Measurements from ENCODE around the gene EMC1. TPM values are rescaled to one million over a fixed set of nuclear protein-coding genes. Genes with fewer than 3 reads are reported as not detected.
"Not testable (repeated sequence)": the region's sequence is repeated elsewhere in the genome, so short reads cannot be mapped to it uniquely, and the experiment has no call there.

The EMC1 gene
- polyA plus RNA-seq, 3 donors, result 46.0 to 47.5 (median 46.1) TPM

DNA sequence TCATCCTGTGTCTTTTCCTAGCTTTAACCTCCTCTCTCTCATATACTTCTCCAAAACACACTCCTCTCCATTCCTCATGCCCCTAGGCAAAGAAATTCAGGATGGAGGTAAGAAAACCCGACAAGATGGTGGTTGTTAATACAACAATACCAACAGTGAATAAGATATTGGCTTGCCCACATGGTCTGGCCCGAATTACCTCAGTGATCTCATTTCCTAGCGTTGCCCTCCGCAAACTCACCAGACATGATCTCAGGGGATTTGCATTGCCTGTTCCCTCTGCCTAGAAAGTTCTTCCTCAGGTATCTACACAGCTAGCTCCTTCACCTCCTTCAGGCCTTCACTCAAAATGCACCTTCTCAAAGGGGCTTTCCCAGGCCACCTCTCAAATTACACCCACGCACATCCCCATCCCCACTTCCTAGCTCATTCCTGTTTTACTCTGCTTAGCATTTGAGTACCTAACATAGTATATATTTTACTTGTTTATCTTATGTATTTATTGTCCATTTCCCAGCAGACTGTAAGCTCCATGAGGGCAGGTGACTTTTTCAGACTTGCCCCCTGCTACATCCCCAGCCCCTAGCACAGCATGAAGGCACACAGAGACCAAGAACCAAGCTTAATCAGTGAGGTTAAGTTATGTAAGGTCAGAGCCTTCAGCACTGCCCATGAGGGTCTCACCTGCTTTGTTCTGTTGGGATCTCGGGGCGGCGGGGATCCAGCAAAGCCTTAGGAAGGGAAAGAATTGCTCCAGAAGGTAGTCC, 31.1 kb downstream of the EMC1 start:
- DNase-seq (ENCODE audit: low read depth in 3 of 3, low spot score in 2 of 3), result no peak

DNA sequence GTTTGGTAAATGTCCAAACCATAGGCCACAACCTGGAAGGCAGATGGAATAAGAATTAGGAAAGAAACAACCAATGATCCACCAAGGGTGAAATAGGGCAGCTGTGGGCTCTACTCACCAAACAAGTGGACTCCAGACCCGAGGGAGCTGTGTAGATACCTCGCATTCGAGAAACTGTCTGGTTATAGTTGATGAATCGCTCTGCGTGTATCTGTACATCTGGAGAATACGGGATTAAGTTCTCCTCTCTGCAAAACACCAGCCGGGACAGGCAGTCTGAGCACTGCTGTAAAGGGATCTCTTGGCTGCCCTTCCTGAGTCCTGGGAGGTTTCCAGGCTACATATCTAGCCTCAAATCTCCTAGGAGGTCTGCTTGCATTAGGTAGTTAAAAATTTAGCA, 31.9 kb downstream of the EMC1 start:
- no peak for DNase-seq (ENCODE audit: low read depth in 3 of 3, low spot score in 2 of 3)

DNA sequence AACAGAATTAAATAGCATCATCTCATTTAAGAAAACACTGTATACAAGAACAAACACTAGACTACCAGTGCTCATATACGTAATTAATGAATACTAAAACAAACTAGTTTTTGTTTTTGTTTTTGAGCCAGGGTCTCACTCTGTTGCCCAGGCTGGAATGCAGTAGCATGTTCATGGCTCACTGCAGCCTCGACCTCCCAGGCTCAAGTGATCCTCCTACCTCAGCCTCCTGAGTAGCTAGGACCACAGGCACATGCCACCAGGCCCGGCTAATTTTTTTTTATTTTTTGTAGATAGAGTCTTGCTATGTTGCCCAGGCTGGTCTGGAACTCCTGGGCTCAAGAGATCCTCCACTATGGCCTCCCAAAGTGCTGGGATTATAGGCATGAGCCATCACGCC, 34.7 kb downstream of the EMC1 start:
- DNase-seq (ENCODE audit: low read depth in 3 of 3, low spot score in 2 of 3), result not testable (repeated sequence)

DNA sequence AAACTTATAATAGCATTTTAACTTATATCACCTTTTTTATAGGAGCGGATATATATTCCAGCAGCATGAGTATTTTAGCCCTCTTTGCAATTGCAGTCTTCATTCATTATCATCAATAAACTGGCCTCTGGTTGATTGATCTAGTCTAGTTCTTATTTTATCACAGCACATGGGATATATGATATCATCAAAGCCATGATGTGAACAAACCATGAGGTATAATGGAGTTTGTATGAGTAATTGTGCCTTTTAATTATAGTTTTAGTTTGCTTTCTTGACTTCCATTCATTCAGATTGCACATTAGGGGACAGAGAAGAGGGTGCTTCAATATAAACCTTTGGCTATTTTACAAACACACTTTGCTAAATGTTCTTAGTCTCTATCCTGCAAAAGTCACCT, 37.7 kb downstream of the EMC1 start:
- no peak for DNase-seq (ENCODE audit: low read depth in 3 of 3, low spot score in 2 of 3)

DNA sequence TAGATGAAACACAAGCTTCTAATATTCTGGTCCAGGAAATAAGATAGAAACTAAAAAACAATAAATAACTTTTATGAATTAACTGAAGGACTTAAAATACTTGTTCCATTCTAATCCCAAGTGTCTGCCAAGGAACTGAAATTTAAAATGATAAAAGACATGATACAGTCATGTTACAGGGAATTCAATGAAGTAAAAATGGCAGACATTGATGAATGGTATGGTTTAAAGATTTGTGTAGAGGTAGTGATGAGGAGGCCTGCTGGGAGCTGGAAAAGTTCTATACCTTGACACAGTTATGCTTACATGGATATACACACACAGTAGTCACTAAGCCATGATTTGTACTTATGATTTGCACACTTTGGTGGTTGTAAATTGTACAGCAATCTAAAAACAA, 39.2 kb downstream of the EMC1 start:
- no peak for DNase-seq (ENCODE audit: low read depth in 3 of 3, low spot score in 2 of 3)

DNA sequence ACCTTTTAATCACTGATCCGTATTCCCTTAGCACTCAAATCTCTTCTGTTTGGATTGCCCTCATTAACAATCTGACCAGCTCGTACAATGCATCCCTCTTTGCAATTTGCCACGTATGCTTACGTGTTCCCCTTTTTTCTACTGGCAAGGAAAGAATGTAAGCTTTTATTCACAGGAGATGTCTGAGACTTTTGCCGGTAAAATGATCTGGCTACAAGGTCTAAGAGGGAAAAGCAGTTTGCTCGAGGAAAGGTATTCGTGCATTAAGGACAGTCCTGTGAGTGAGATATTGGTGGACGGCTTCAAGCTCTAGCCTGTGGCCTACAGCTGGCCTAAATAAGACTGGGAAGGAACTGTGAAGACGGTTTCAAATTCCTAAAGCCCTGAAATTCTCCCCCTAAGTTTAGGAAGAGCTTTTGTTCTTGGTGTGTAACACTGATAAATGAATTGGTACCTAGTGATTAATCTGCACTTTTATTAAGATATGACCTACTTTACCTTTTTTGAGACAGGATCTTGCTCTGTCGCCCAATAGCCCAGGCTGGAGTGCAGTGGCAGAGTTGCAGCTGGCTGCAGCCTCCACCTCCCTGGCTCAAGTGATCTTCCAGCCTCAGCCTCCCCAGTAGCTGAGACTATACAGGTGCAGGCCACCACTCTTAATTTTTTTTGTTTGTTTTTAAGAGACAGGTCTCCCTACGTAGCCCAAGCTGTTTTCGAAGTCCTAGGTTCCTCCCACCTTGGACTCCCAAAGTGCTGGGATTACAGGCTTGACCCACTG, 40.4 kb downstream of the EMC1 start:
- peak; percentile 8 to 19 (median 15) for DNase-seq (ENCODE audit: low read depth in 3 of 3, low spot score in 2 of 3)

DNA sequence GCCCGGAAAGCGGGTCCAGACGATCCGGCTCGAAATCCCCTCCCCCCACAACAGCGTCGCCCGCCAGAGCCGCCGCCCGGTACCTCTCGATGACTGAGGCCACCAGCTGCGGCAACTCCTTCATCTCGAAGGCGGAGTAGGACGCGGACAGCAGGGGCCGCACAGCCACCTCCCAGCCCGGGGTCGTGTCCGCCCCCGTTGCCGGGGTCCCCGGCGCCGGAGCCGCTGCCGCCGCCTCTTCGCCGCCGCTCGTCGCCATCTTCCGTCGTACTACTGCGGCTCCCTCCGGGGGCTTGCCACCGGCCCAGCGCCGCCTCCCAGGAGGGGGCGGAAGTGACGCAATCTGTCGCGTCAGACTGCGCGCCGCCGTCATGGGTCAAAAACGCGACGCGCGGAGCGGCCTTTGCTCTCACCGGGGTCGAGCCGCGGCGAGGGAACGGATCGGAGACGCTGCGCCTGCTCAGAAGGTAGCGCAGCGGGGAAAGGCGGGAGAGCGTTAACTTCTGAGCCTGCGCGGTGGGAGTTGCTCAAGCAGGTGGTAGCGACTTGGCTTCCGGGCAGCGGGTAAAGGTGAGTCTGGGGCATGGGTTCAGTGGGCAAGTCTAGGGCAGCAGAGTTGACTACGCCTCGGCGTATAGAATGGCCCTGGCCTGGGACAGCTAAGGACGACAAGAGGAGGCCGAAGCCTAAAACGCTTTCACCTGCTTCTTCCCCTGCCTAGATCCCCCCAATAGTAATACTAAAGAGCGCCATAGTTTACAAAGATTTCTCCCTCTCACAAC, 41.1 kb downstream of the EMC1 start, which contains the start of gene UBR4:
Gene UBR4 (minus strand): TSS at position 277 of the 782 bp plus-strand sequence. CDS start 18 bp downstream, at position 259.
- peak; percentile 88 to 92 (median 90) for DNase-seq (ENCODE audit: low read depth in 3 of 3, low spot score in 2 of 3)

DNA sequence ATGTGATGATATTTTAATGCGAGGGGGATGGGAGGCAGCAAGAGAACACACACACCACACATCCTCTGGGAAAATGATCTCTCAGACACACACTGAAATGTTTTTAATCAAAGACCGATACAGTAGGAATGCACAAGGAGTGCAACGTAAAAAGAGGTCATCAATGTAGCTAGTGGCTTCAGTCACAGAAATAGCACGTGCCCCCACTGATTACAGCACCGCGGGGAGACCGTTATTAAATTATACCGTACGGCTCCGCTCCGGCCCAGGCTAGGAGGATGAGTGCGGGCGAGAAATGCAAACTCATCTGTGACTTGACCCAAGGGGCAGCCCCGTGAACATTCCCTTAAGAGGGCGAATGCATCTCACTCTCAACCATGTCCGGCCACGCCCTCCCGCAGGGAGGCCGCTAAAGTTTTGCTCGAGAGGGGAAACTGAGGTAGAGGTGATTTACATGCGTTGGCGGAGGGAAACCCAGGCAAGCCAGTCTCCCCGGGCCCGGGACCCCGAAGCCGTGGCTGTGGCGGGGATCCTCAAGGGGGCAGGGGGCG, 41.8 kb downstream of the EMC1 start:
- DNase-seq (ENCODE audit: low read depth in 3 of 3, low spot score in 2 of 3), result peak; percentile 9 to 29 (median 14)

DNA sequence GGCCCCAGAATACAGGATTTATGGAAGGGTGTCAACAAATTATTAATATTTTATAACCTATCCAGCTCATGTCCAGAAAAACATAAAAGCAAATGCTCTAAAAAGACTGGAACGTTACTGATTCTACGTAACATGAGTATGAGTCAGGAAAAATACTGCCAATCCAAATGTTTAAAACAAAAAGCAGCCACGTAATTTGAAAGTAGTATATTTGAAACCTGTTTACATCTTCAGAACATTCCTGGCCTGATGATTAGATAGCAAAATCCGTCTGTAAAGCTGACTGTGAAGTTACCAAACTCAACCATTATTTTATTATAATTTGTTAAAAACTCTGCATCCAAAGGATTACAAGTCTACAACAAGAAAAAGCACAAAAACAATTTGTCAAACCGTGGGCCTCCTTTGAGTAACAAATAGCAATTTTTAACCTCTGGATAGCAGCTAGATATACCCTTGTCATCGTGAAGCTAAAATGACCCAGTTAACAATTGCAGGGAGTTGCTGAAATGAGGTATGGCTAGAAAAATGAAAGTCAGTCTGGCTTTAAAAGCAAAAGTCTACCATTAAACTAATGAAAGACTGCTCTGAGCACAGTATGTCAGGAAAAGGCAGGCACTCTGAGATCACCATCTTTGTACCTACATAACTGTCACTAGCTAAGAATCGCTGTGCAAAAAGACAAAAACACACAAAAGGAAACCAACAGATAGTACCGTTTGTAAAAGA, 42.5 kb downstream of the EMC1 start:
- DNase-seq (ENCODE audit: low read depth in 3 of 3, low spot score in 2 of 3), result peak in 1 of 3 donors; percentile 18

DNA sequence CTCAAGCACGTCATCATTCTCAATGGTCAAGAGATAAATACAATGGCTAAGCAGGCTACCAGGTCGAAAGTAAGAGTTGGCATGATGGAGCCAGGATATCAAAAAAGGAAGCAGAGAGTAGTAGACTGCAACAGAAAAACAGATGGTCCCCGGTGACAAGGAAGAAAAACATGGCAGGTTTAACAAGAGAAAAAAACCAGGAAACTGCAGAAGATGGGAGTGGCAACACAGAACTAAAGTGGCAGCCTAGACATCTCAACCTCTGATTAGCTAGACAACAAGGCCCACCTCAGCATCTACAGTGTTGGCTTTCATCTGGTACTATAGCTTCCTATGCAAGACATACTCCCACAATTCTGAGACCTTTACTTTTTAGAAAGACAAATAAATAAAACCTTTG, 44.4 kb downstream of the EMC1 start:
- DNase-seq (ENCODE audit: low read depth in 3 of 3, low spot score in 2 of 3), result no peak

DNA sequence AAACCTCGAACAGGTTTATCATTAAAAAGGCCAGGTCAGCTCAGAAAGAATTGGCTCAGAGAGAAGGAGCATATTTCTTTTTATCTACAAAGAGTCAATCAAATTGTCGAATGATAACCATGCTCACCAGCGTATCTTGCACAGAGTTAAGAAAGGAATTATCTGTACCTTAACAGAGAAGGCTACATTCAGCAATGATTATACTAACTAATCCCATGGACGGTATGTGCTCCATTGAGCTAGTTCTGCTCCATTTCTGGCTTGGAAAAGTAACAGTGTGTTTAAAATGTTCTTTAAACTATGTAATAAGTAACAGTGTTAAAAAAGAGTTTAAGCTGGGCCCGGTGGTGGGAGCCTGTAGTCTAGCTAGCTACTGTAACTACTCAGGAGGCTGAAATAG, 45.5 kb downstream of the EMC1 start:
- no peak for DNase-seq (ENCODE audit: low read depth in 3 of 3, low spot score in 2 of 3)

DNA sequence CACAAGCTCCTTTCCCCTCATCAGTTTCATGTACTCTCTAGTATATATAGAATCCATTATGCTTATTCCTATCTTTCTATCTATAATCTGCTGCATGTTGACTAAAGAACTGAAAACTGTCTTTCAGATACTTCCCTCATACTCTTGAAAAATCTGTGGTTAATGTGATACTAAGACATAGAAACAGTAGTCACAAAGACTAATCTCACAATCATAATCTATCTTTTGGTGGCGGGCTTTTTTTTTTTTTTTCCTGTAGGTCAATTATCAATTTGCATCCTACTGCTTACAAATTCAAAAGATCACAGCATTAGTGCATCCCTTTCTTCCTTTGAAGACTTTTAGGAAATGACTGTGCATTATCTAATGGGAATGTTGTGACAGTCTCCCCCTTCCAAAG, 45.9 kb downstream of the EMC1 start:
- DNase-seq (ENCODE audit: low read depth in 3 of 3, low spot score in 2 of 3), result no peak

DNA sequence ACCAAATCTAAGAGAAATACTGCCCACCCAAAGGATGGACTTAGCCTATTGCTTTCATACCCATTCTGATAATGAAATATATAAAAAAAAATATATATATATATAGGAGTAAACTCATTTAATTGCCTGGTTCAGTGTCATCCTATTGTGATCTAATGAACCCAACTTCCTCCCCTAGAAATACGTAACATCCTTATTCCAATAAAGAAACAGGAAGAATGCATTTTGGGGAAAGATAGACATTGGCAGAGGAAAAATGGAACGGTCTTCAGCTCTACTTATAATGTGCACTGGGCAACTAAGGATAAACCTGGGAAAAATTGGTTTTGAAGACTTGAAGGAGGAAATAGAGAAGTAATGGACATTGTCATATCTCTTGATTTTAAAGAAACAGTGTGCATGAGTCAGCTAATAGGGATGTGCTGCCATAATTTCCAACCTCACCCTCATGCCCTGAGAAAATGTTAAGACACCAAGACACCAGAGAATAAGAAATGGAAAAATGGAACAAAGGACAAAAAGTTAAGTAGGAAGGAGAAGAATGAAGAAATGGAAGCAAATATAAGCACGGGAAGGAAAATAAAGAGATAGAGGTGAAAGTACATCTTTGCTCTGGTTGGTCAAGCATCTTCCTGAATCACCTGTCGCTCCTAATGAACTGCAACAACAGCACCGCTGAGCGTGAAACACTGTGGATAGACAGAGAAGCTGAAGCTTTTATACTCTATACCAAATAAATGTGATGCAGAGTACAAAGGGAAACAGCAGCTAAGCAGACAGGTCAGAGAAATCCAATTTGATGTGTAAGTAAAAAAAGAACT, 46.7 kb downstream of the EMC1 start:
- no peak for DNase-seq (ENCODE audit: low read depth in 3 of 3, low spot score in 2 of 3)

DNA sequence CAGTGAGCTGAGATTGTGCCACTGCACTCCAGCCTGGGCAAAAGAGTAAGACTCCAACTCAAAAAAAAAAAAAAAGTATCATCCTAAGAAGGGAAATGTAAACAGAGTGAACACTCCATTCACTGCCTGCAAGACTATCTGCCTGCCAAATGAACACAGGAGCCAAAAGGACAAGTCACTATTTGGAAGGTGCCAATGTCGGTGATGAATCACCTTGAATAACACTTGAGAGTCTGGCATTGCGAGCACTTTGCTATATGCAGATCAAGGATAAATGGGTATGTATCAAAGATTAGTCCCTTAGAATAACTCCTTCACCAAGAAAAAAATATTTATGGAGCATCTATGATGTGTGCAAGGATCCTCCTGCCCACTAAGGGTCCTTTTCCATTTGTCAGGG, 47.9 kb downstream of the EMC1 start:
- DNase-seq (ENCODE audit: low read depth in 3 of 3, low spot score in 2 of 3), result no peak

DNA sequence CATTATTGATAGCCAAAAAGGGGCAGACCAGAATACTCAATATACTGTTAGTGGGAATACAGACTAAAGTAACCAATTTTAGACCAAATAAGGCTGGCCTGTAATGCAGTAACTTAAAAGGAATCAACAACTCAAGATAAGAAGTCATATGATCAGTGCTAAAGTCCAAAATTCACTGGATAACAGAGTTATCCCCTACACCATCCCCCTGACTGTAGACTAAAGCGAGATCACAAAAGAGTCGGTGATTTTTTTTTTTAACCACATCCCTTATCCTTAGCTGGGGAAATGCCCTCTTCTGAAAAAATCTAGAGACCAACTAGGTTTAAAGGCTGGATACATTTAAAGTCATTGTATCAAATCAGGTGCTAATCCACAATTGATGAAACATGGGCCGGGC, 48.9 kb downstream of the EMC1 start:
- no peak for DNase-seq (ENCODE audit: low read depth in 3 of 3, low spot score in 2 of 3)

DNA sequence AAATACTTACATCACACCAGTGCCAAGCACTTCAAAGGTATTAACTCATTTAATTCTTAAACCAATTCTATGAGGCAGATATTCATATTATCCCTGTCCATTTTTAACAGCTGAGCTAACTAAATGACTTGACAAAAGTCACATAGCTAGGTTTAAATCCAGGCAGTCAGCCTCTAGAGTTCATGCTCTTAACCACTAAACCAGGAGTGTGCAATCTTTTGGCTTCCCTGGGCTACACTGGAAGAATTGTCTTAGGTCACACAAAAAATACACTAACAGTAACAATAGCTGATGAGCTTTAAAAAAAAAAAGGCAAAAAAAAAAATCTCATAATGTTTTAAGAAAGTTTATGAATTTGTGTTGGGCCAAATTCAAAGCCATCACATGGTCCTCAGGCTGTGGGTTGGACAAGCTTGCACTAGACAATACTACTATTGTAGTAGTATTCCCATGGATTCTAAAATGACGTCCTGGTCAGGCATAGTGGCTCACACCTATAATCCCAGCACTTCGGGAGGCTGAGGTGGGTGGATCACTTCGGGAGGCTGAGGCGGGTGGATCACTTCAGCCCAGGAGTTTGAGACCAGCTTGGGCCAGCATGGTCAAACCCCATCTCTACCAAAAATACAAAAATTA, 51.2 kb downstream of the EMC1 start:
- no peak for DNase-seq (ENCODE audit: low read depth in 3 of 3, low spot score in 2 of 3)

DNA sequence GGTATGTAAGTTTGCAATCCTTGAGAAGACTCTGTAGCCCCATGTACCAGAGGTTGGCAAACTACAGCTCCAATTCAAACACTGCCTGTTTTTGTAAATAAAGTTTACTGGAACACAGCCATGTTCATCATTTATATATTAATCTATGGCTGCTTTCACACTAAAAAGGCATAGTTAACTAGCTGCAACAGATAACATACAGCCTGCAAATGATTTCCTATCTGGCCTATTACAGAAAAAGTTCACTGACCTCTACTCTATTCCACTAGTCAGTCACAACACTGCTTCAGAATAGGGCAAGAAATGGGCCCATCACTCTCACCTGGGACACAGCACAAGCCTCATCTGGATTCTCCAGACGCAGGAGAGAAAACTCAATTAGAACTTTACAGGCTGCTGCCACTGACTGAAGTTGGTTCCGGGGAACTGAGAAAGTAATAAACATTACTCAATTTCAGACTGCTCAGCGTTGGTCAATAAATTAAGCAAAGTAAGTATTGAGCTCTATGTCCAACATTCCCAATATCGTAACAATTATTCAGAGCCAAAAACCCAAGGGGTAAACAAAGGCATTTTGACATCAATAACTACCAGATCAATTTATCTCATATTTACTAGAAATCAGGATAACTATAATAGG, 51.9 kb downstream of the EMC1 start:
- DNase-seq (ENCODE audit: low read depth in 3 of 3, low spot score in 2 of 3), result no peak

DNA sequence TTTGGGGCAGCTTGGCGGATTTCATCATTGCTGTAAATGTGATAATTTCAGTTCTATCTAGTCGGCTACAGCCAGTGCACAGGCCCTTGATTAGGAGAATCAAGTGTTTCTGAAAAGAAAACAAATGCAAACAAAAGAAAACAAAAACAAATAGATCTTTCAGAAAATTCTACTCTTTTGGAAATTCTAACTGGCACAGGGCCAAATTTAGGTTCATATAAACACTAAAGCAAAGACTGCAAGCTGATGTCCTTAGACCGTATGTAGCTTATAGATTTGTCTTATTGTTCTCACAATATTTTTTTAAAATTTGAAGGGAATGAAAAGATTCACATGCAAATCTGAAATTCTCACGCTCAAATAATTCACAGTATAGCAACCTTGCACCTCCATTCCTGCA, 52.5 kb downstream of the EMC1 start:
- no peak for DNase-seq (ENCODE audit: low read depth in 3 of 3, low spot score in 2 of 3)

Data from right renal cortex interstitium (tissue), 3 donors.